ENCODE data around the gene LARGE1. TPM values are rescaled to one million over a fixed set of nuclear protein-coding genes. Genes with fewer than 3 reads are reported as not detected.

Gene LARGE1
- total and polyA plus RNA-seq, 2 donors (not counting 1 experiment from before 2014, with no cell fraction given), result 14.1 to 19.2 TPM

DNA sequence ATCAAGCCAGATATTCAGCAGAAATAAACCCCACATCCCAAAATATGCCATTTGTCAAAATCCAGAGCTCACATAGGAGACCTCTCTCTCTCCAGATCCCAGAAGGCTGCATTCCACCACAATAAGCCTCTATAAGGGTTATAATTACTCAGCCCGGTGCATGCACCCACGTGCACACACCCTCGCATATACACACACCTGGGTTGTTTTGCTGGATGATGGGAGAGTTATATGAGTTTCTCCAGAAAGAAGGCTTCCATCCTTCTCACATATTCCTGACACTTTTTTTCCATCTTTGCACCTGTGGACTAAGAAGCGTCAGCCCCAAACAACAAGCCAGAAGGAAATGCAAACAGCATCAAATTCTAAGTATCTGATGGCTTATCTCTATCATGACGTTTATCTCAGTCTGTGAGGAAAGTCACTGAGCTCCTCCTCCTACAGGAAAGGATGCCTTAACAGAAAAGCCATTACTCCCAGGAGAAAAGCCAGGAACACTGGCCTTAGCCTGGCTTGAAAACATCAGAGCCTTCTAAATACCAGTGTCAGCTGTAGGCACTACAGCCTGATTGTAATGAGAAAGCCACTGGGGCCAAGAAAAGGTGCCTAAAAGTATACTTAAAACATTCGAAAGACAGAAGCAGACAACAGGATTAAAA, 253.2 kb downstream of the LARGE1 start:
- Histone ChIP-seq H3K9ac (ENCODE audit: insufficient read depth, low read length) (no peak overlapping the region), H3K4me2 (ENCODE audit: extremely low read depth, insufficient read depth, low read length) (no peak overlapping the region), H3K4me1 (ENCODE audit: control insufficient read depth, extremely low read depth, insufficient read depth, low read length) (no peaks in the 10 kb centered on the region), H3K36me3 (ENCODE audit: control insufficient read depth, insufficient read depth, low read length) (no peaks in the 10 kb centered on the region), H3K9me3 (ENCODE audit: control insufficient read depth, insufficient read depth, low read depth, low read length) (no peaks in the 10 kb centered on the region), H3K79me2 (ENCODE audit: control insufficient read depth, insufficient read depth, low read length) (no peaks in the 10 kb centered on the region), H3K27me3 (ENCODE audit: control insufficient read depth, insufficient read depth, low read length) (no peaks in the 10 kb centered on the region), H3K27ac (ENCODE audit: insufficient read depth, low read length) (no peak overlapping the region), H3K4me3 (replicated peaks in 1 of 4; ENCODE audit: control extremely low read depth in 1 of 4, insufficient read depth in 1 of 4, low read depth in 3 of 4, low read length in 4 of 4) (no peak overlapping the region), H4K20me1 (ENCODE audit: control insufficient read depth, extremely low read depth, insufficient read depth, low read length) (no peaks in the 10 kb centered on the region), H2AFZ (ENCODE audit: low read length) (no peak overlapping the region)
- no peak for TF ChIP-seq EZH2 (IDR thresholded peaks at IDR 0.05; ENCODE audit: low read length, missing control alignments)
- TF ChIP-seq, protein P1, sequence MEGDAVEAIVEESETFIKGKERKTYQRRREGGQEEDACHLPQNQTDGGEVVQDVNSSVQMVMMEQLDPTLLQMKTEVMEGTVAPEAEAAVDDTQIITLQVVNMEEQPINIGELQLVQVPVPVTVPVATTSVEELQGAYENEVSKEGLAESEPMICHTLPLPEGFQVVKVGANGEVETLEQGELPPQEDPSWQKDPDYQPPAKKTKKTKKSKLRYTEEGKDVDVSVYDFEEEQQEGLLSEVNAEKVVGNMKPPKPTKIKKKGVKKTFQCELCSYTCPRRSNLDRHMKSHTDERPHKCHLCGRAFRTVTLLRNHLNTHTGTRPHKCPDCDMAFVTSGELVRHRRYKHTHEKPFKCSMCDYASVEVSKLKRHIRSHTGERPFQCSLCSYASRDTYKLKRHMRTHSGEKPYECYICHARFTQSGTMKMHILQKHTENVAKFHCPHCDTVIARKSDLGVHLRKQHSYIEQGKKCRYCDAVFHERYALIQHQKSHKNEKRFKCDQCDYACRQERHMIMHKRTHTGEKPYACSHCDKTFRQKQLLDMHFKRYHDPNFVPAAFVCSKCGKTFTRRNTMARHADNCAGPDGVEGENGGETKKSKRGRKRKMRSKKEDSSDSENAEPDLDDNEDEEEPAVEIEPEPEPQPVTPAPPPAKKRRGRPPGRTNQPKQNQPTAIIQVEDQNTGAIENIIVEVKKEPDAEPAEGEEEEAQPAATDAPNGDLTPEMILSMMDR (conservative IDR thresholded peaks at IDR 0.05 in 1 of 2, IDR thresholded peaks at IDR 0.05 in 1 of 2; ENCODE audit: low read depth in 1 of 2, low read length in 2 of 2), result no peak
- no peak for DNase-seq (ENCODE audit: low read depth in 2 of 2)

- Histone ChIP-seq H3K27me3 (ENCODE audit: control insufficient read depth, insufficient read depth, low read length) (no peaks in the 10 kb centered on the region), H3K4me1 (ENCODE audit: control insufficient read depth, extremely low read depth, insufficient read depth, low read length) (no peaks in the 10 kb centered on the region), H3K9ac (ENCODE audit: insufficient read depth, low read length) (no peak overlapping the region), H3K4me2 (ENCODE audit: extremely low read depth, insufficient read depth, low read length) (no peak overlapping the region), H2AFZ (ENCODE audit: low read length) (no peak overlapping the region), H4K20me1 (ENCODE audit: control insufficient read depth, extremely low read depth, insufficient read depth, low read length) (no peaks in the 10 kb centered on the region), H3K79me2 (ENCODE audit: control insufficient read depth, insufficient read depth, low read length) (no peaks in the 10 kb centered on the region), H3K9me3 (ENCODE audit: control insufficient read depth, insufficient read depth, low read depth, low read length) (no peaks in the 10 kb centered on the region), H3K27ac (ENCODE audit: insufficient read depth, low read length) (no peak overlapping the region), H3K4me3 (replicated peaks in 1 of 4; ENCODE audit: control extremely low read depth in 1 of 4, insufficient read depth in 1 of 4, low read depth in 3 of 4, low read length in 4 of 4) (no peak overlapping the region), H3K36me3 (ENCODE audit: control insufficient read depth, insufficient read depth, low read length) (no peaks in the 10 kb centered on the region)
- DNase-seq (ENCODE audit: low read depth in 2 of 2), result no peak
- TF ChIP-seq, protein P1 (conservative IDR thresholded peaks at IDR 0.05 in 1 of 2, IDR thresholded peaks at IDR 0.05 in 1 of 2; ENCODE audit: low read depth in 1 of 2, low read length in 2 of 2), result no peak
- TF ChIP-seq EZH2 (IDR thresholded peaks at IDR 0.05; ENCODE audit: low read length, missing control alignments), result no peak
These were observed 253.9 kb downstream of the LARGE1 start for GRCh38 chr22:33666279-33666960.

- no peak overlapping the region for H3K4me3 ChIP-seq (replicated peaks in 1 of 4; ENCODE audit: control extremely low read depth in 1 of 4, insufficient read depth in 1 of 4, low read depth in 3 of 4, low read length in 4 of 4)
- no peak overlapping the region for H3K27ac ChIP-seq (ENCODE audit: insufficient read depth, low read length)
- no peak overlapping the region for H3K4me2 ChIP-seq (ENCODE audit: extremely low read depth, insufficient read depth, low read length)
- TF ChIP-seq EZH2 (IDR thresholded peaks at IDR 0.05; ENCODE audit: low read length, missing control alignments), result no peak
- TF ChIP-seq, protein P1 (conservative IDR thresholded peaks at IDR 0.05 in 1 of 2, IDR thresholded peaks at IDR 0.05 in 1 of 2; ENCODE audit: low read depth in 1 of 2, low read length in 2 of 2), result no peak
- no peaks in the 10 kb centered on the region for H3K36me3 ChIP-seq (ENCODE audit: control insufficient read depth, insufficient read depth, low read length)
- no peaks in the 10 kb centered on the region for H3K9me3 ChIP-seq (ENCODE audit: control insufficient read depth, insufficient read depth, low read depth, low read length)
- H2AFZ ChIP-seq (ENCODE audit: low read length), result no peak overlapping the region
- no peaks in the 10 kb centered on the region for H3K4me1 ChIP-seq (ENCODE audit: control insufficient read depth, extremely low read depth, insufficient read depth, low read length)
- no peaks in the 10 kb centered on the region for H3K79me2 ChIP-seq (ENCODE audit: control insufficient read depth, insufficient read depth, low read length)
- DNase-seq (ENCODE audit: low read depth in 2 of 2), result peak in 1 of 2 donors; percentile 19
- no peaks in the 10 kb centered on the region for H4K20me1 ChIP-seq (ENCODE audit: control insufficient read depth, extremely low read depth, insufficient read depth, low read length)
- H3K9ac ChIP-seq (ENCODE audit: insufficient read depth, low read length), result no peak overlapping the region
- H3K27me3 ChIP-seq (ENCODE audit: control insufficient read depth, insufficient read depth, low read length), result no peaks in the 10 kb centered on the region
These were observed 260.8 kb downstream of the LARGE1 start for GRCh38 chr22:33659448-33659847.

Measured in fibroblast of lung (primary cell).